HG03066 (cell line): ENCODE measurements around the gene DAAM2.

Experiments used
- ATAC-seq: cut with Tn5 transposase; IDR thresholded peaks from one replicate; pipeline ENCODE4 v1.9.1; 2021; ENCODE audit warnings: low read depth; ENCODE audit not compliant: unreplicated experiment

DAAM2 gene

GRCh38 chr6:39904946-39905639, 112.9 kb downstream of the DAAM2 start:
- no peak for ATAC-seq

GRCh38 chr6:39905640-39905975, 113.4 kb downstream of the DAAM2 start:
- ATAC-seq, result no peak

- ATAC-seq, result no peak
These were observed 114.2 kb downstream of the DAAM2 start for GRCh38 chr6:39906318-39906761.

GRCh38 chr6:39907871-39908575, 115.8 kb downstream of the DAAM2 start:
- no peak for ATAC-seq

GRCh38 chr6:39908838-39909583, 116.8 kb downstream of the DAAM2 start:
- no peak for ATAC-seq

- no peak for ATAC-seq
These were observed 117.5 kb downstream of the DAAM2 start for GRCh38 chr6:39909701-39910100.

GRCh38 chr6:39910164-39910563, 118.0 kb downstream of the DAAM2 start:
- no peak for ATAC-seq

GRCh38 chr6:39910744-39911143, 118.6 kb downstream of the DAAM2 start:
- ATAC-seq, result no peak

- ATAC-seq, result no peak
These were observed 119.4 kb downstream of the DAAM2 start for GRCh38 chr6:39911513-39912125.

- no peak for ATAC-seq
These were observed 120.3 kb downstream of the DAAM2 start for GRCh38 chr6:39912446-39912845.

GRCh38 chr6:39913391-39913916, 121.3 kb downstream of the DAAM2 start:
- no peak for ATAC-seq

GRCh38 chr6:39914239-39914638, 122.1 kb downstream of the DAAM2 start:
- no peak for ATAC-seq

- no peak for ATAC-seq
These were observed 123.7 kb downstream of the DAAM2 start for GRCh38 chr6:39915866-39916265.

- no peak for ATAC-seq
These were observed 125.2 kb downstream of the DAAM2 start for GRCh38 chr6:39917329-39917728.

GRCh38 chr6:39917981-39918380, 125.8 kb downstream of the DAAM2 start:
- ATAC-seq, result no peak

GRCh38 chr6:39918831-39919230, 126.7 kb downstream of the DAAM2 start:
- no peak for ATAC-seq

- ATAC-seq, result no peak
These were observed 128.0 kb downstream of the DAAM2 start for GRCh38 chr6:39920157-39920556.

- no peak for ATAC-seq
These were observed 130.6 kb downstream of the DAAM2 start for GRCh38 chr6:39922821-39923220.

- no peak for ATAC-seq
These were observed 131.2 kb downstream of the DAAM2 start for GRCh38 chr6:39923394-39923793.

GRCh38 chr6:39923861-39924260, 131.7 kb downstream of the DAAM2 start:
- ATAC-seq, result no peak

GRCh38 chr6:39924283-39924682, 132.1 kb downstream of the DAAM2 start:
- ATAC-seq, result no peak
